ENCODE results near the gene SSTR4.
"Not testable (repeated sequence)": the region's sequence is repeated elsewhere in the genome, so short reads cannot be mapped to it uniquely, and the experiment has no call there.

SSTR4 gene

GRCh38 chr20:23024701-23025100, 10.4 kb upstream of the SSTR4 start:
- in situ Hi-C loops (cut with HindIII; ENCODE audit: low pct_ligation_motif_present, low sequenced_read_pairs) = no loop called here
- no peaks in the 10 kb centered on the region for H3K36me3 ChIP-seq (replicated peaks)
- H3K4me3 ChIP-seq (ENCODE audit: low read depth, low read length) = no peak overlapping the region
- TF ChIP-seq CTCF (IDR thresholded peaks at IDR 0.05; ENCODE audit: low read depth, low read length, missing control alignments) = no peak
- no peak for DNase-seq
- no peaks in the 10 kb centered on the region for H3K27me3 ChIP-seq (replicated peaks)
- H3K27ac ChIP-seq = no peak overlapping the region

DNA sequence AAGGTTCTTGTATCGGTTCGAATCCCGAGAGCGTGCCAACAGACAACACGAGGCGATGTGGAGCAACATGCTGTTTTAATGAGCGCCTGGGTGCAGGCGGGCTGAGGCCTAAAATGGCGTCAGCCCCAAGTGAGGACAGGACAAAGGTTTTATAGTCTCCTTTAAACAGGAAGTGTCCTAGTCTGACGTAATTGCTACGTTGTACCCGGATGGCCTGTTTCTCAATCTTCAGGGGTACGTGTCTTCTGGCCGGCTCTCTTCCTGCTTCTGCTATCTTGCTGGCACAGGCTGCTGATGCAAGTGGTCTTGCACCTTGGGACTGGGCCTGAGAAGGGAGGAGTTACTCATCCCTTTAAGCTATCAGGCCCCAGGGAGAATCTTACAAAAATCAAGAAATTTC, 9.6 kb upstream of the SSTR4 start:
- DNase-seq; H3K27me3 ChIP-seq (replicated peaks); H3K4me3 ChIP-seq (ENCODE audit: low read depth, low read length); H3K36me3 ChIP-seq (replicated peaks); H3K27ac ChIP-seq; in situ Hi-C loops (cut with HindIII; ENCODE audit: low pct_ligation_motif_present, low sequenced_read_pairs): not testable (repeated sequence)

DNA sequence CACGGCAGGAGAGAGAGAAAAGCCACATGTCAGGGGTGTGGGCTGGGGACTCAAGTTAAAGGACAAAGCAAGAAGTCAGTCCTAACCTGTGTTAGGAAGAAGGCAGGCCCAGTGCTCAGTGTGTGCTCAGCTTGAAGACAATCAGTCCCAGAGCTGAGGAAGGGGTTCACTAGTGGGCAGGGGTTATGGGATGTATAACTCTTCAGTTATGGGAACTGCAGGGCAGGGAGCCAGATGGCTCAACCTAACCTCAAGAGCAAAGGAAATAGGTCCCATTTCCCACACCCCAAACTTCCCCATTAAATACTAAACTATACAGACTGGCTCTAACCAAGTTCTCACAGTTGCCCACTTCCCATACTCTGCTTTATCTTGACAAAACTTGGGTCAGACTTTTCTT, 7.4 kb upstream of the SSTR4 start:
- in situ Hi-C loops (cut with HindIII; ENCODE audit: low pct_ligation_motif_present, low sequenced_read_pairs) = no loop called here
- TF ChIP-seq CTCF (IDR thresholded peaks at IDR 0.05; ENCODE audit: low read depth, low read length, missing control alignments) = no peak
- Histone ChIP-seq H3K4me3 (ENCODE audit: low read depth, low read length) (no peak overlapping the region), H3K27ac (no peak overlapping the region), H3K27me3 (replicated peaks) (no peaks in the 10 kb centered on the region), H3K36me3 (replicated peaks) (no peaks in the 10 kb centered on the region)
- no peak for DNase-seq

- TF ChIP-seq CTCF (IDR thresholded peaks at IDR 0.05; ENCODE audit: low read depth, low read length, missing control alignments) = no peak
- H3K4me3 ChIP-seq (ENCODE audit: low read depth, low read length) = no peak overlapping the region
- no peak overlapping the region for H3K27ac ChIP-seq
- no peaks in the 10 kb centered on the region for H3K27me3 ChIP-seq (replicated peaks)
- no peak for DNase-seq
- in situ Hi-C loops (cut with HindIII; ENCODE audit: low pct_ligation_motif_present, low sequenced_read_pairs) = no loop called here
- H3K36me3 ChIP-seq (replicated peaks) = no peaks in the 10 kb centered on the region
These were observed 6.7 kb upstream of the SSTR4 start for GRCh38 chr20:23028392-23028791.

DNA sequence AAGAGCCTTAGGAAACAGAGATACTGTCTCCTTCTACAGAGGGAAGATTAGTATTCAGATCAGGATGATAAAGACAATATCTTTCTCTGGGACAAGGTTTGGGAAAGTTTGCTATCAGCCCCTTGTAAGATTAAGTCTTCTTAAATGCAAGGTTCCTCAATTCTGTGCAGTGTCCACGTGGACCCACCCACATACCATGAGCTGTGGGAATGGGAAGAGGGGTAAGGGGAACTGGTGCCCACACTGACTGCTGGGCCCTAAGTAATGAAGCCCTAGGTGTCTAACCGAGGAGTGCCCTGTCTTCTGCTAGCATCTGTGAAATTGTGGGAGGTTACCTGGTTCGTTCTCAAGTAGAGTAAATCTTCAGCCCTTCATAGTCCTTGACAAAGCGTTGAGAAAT, 5.8 kb upstream of the SSTR4 start:
- peaks cover 2% of the 10 kb centered on the region for H3K27me3 ChIP-seq (replicated peaks)
- H3K36me3 ChIP-seq (replicated peaks) = no peaks in the 10 kb centered on the region
- no peak for DNase-seq
- H3K27ac ChIP-seq = no peak overlapping the region
- in situ Hi-C loops (cut with HindIII; ENCODE audit: low pct_ligation_motif_present, low sequenced_read_pairs) = no loop called here
- no peak for TF ChIP-seq CTCF (IDR thresholded peaks at IDR 0.05; ENCODE audit: low read depth, low read length, missing control alignments)
- H3K4me3 ChIP-seq (ENCODE audit: low read depth, low read length) = no peak overlapping the region

DNA sequence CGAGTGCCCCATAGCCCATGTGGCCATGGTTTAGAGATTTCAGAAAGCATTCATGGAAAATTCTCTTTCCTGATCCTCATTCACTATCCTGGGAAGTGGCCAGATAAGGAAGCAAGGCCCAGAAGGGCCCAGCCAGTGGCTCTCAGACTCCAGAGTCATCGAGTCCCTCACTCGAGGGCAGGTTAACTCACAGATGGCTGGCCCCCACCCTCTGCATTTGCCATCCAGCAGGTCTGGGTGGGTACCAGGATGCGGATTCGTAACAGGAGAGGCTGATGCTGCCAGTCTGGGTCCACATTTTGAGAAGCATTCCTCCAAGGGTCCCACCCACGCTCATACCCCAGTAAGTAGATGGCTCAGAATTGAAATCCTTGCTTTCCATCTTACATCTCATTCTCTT, 3.8 kb upstream of the SSTR4 start:
- H3K27ac ChIP-seq = no peak overlapping the region
- no peak overlapping the region for H3K4me3 ChIP-seq (ENCODE audit: low read depth, low read length)
- H3K36me3 ChIP-seq (replicated peaks) = no peaks in the 10 kb centered on the region
- H3K27me3 ChIP-seq (replicated peaks) = peaks cover 17% of the 10 kb centered on the region
- no peak for DNase-seq
- no peak for TF ChIP-seq CTCF (IDR thresholded peaks at IDR 0.05; ENCODE audit: low read depth, low read length, missing control alignments)
- in situ Hi-C loops (cut with HindIII; ENCODE audit: low pct_ligation_motif_present, low sequenced_read_pairs) = no loop called here

Data from brain microvascular endothelial cell (primary cell).